Activated CD4-positive, alpha-beta T cell treated with anti-CD3 and anti-CD28 coated beads for 1 hour (primary cell): ENCODE measurements around the gene BBX.

Experiments
- DNase-seq: peaks from one replicate; pipeline ENCODE4 v3.0.0-alpha.2; 2020

BBX gene

GRCh38 chr3:107848351-107848915 is 325.7 kb downstream of the BBX start:
- DNase-seq: no peak

- no peak for DNase-seq
Measured at GRCh38 chr3:107850681-107851080, 327.9 kb downstream of the BBX start.

GRCh38 chr3:107853821-107854220 is 331.1 kb downstream of the BBX start:
- no peak for DNase-seq

- DNase-seq: no peak
Measured at GRCh38 chr3:107854733-107855132, 332.0 kb downstream of the BBX start.

DNA sequence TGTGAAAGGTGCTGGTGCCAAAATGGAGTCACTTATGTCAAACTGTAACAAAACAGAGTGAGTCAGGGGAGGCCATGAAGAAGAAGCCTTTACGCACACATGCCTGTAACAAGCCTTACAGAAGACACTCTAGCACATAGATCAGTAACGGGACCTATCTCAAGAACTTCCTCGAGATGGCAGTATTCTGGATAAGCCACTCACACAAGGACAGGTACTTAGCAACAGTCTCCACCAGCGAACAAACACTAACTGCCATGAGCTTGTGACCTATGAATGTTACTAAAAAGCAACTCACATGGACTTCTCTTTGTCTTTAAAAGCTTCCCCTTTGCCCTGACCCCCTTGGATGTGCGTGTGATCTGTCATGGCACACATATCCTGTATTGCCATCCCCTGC is 332.9 kb downstream of the BBX start:
- DNase-seq: no peak

DNA sequence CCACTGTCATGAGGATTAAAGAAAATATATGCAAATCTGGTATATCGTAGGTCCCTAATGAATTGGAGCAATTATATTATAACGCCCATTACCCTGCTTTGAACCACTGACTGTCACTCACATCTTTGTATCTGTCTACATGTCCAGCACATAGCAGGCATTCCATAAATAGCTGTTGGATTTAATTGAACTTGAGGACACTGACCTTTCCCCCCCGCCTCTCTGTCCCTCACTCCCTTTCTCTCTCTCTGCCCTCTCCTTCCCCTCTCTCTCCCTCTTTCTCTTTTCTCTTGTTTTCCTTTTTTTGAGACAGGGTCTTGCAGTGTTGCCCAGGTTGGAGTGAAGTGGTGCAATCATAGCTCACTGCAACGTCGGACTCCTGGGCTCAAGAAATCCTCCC is 335.1 kb downstream of the BBX start:
- DNase-seq: no peak

DNA sequence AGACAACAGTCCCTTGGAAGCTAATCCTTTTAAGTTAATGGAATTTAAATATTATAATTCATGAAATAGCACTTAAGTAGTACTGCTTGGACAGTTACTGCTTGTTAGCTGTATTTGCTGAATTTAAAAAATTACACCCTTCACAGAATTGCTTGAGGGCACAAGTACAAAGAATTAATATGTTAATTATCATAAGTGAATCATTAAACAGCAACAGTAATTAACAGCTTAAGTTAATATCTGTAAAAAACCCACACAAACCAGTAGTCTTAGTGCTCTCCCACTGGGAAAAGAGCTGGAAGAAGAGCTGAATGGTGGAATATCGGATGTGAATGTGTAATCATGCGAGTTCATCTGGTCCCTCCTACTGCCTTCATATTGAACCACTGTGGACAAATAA is 336.1 kb downstream of the BBX start:
- DNase-seq: no peak
